ENCODE measurements around the gene ZCCHC7. TPM values are rescaled to one million over a fixed set of nuclear protein-coding genes. Genes with fewer than 3 reads are reported as not detected.

The ZCCHC7 gene
- total RNA-seq, 1 donor: 32.6 TPM

DNA sequence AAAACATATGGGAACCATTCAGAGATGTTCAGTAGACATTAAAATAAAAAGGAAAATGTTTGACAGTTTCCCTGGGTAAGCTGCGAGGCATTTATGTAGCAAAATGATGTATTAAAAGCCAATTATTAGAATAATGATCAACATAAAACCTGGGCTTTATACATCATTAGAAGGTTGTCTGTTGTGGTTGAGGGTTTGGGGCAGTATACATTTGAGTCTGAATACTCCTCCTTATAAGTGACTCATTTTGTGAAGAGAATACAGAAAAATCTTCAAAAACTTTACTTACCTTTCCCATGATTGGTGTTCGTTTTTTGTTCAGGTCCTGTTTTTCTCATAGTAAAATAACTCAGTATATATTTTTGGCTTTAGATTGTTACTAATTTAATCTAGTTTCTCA lies 119.5 kb downstream of the ZCCHC7 start:
- Histone ChIP-seq H3K4me2 (ENCODE audit: insufficient read depth, low read length) (no peak overlapping the region), H3K79me2 (ENCODE audit: insufficient read depth, low read length) (peaks cover 13% of the 10 kb centered on the region), H3K27ac (ENCODE audit: low read depth, low read length) (no peak overlapping the region), H3K4me1 (ENCODE audit: insufficient read depth, low read length) (peaks cover 3% of the 10 kb centered on the region), H3K36me3 (ENCODE audit: insufficient read depth, low read length) (no peaks in the 10 kb centered on the region), H3K4me3 (ENCODE audit: insufficient read depth, low read length) (no peak overlapping the region), H4K20me1 (ENCODE audit: insufficient read depth, low read length) (no peaks in the 10 kb centered on the region), H3K27me3 (ENCODE audit: insufficient read depth, low read length) (no peaks in the 10 kb centered on the region), H3K9me3 (ENCODE audit: low read depth, low read length) (no peaks in the 10 kb centered on the region), H2AFZ (ENCODE audit: low read length) (no peak overlapping the region)
- TF ChIP-seq, protein P1, sequence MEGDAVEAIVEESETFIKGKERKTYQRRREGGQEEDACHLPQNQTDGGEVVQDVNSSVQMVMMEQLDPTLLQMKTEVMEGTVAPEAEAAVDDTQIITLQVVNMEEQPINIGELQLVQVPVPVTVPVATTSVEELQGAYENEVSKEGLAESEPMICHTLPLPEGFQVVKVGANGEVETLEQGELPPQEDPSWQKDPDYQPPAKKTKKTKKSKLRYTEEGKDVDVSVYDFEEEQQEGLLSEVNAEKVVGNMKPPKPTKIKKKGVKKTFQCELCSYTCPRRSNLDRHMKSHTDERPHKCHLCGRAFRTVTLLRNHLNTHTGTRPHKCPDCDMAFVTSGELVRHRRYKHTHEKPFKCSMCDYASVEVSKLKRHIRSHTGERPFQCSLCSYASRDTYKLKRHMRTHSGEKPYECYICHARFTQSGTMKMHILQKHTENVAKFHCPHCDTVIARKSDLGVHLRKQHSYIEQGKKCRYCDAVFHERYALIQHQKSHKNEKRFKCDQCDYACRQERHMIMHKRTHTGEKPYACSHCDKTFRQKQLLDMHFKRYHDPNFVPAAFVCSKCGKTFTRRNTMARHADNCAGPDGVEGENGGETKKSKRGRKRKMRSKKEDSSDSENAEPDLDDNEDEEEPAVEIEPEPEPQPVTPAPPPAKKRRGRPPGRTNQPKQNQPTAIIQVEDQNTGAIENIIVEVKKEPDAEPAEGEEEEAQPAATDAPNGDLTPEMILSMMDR (IDR thresholded peaks at IDR 0.05; ENCODE audit: extremely low read depth, low read depth, low read length): no peak
- DNase-seq (ENCODE audit: insufficient read length, low spot score, missing footprints): no peak

DNA sequence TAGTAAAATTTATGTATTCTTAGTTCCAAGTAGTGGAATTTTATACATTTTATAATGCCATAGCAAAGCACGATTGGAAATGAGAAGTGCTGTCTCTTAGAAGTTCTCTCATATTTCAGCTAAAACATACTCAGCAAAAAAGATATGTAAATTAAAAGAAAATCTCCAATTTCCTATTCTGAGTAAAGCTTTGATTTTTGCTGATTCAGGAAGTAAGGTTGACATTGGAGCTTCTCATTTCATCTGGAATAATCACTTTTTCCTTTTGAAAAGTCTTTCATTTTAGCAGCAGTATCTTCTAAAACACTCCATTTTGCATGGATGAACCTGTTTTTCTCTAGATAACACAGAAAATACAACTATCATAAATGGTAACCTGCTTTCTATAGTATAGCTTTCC lies 121.0 kb downstream of the ZCCHC7 start:
- peaks cover 13% of the 10 kb centered on the region for H3K79me2 ChIP-seq (ENCODE audit: insufficient read depth, low read length)
- H3K4me3 ChIP-seq (ENCODE audit: insufficient read depth, low read length): no peak overlapping the region
- TF ChIP-seq, protein P1 (IDR thresholded peaks at IDR 0.05; ENCODE audit: extremely low read depth, low read depth, low read length): no peak
- no peak overlapping the region for H2AFZ ChIP-seq (ENCODE audit: low read length)
- no peaks in the 10 kb centered on the region for H4K20me1 ChIP-seq (ENCODE audit: insufficient read depth, low read length)
- DNase-seq (ENCODE audit: insufficient read length, low spot score, missing footprints): no peak
- H3K27ac ChIP-seq (ENCODE audit: low read depth, low read length): no peak overlapping the region
- H3K36me3 ChIP-seq (ENCODE audit: insufficient read depth, low read length): no peaks in the 10 kb centered on the region
- no peak overlapping the region for H3K4me2 ChIP-seq (ENCODE audit: insufficient read depth, low read length)
- no peaks in the 10 kb centered on the region for H3K27me3 ChIP-seq (ENCODE audit: insufficient read depth, low read length)
- H3K9me3 ChIP-seq (ENCODE audit: low read depth, low read length): no peaks in the 10 kb centered on the region
- H3K4me1 ChIP-seq (ENCODE audit: insufficient read depth, low read length): peaks cover 3% of the 10 kb centered on the region

DNA sequence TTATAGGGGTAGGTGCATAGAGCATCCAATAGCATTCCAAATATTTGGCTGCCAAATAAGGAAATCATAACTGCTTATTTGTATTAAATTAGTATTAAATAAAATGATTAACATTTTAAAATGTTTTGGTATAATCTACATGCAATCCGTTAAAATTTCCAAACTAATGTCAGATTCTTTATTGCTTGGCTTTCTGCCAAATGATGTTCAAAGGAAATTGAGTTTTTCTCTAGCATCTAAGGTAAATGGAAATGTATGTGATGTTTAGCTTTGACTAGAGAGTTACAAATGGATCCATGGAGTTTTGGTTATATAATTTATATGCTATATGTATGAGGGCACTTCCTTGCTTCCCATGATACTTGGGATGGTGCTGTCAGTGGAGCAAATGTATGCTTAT lies 121.7 kb downstream of the ZCCHC7 start:
- no peak overlapping the region for H2AFZ ChIP-seq (ENCODE audit: low read length)
- no peak overlapping the region for H3K27ac ChIP-seq (ENCODE audit: low read depth, low read length)
- TF ChIP-seq, protein P1 (IDR thresholded peaks at IDR 0.05; ENCODE audit: extremely low read depth, low read depth, low read length): no peak
- H3K36me3 ChIP-seq (ENCODE audit: insufficient read depth, low read length): no peaks in the 10 kb centered on the region
- no peak for DNase-seq (ENCODE audit: insufficient read length, low spot score, missing footprints)
- H3K79me2 ChIP-seq (ENCODE audit: insufficient read depth, low read length): peaks cover 8% of the 10 kb centered on the region
- no peaks in the 10 kb centered on the region for H3K27me3 ChIP-seq (ENCODE audit: insufficient read depth, low read length)
- no peaks in the 10 kb centered on the region for H3K9me3 ChIP-seq (ENCODE audit: low read depth, low read length)
- no peak overlapping the region for H3K4me3 ChIP-seq (ENCODE audit: insufficient read depth, low read length)
- H4K20me1 ChIP-seq (ENCODE audit: insufficient read depth, low read length): no peaks in the 10 kb centered on the region
- H3K4me2 ChIP-seq (ENCODE audit: insufficient read depth, low read length): no peak overlapping the region
- peaks cover 3% of the 10 kb centered on the region for H3K4me1 ChIP-seq (ENCODE audit: insufficient read depth, low read length)

DNA sequence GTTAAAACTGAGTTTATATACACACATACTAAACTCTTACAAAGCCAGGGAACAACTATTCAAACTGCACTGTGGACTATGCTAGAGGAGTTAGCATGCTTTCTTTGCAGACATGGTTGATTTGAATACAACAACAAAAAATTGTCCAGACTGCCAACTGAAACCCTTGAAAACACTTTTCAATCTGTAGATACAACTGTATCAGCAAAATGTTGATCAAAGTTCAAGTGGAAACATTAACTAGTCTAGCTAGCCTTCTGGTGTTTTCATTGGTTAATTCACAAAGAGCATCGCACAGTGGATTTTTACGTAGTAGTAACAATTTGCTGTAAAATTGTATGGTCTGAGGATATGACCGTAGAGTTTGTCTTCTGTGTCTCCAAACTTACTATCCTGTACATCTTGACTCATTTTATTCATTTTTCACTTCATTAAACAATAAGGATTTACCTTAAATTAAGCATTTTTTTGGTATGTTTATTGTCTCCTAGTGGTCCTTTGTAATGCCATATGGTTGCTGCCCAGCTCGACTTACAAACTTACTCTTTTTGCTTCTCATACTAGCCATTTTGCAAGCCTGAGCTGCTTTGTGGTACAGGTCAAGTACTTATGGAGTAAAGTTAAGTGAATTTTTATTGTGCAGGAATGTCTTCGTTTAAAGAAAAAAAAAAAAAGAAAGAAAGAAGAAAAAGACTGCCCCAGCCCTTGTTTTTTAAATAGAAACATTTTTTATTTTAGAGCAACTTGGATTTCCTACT lies 123.4 kb downstream of the ZCCHC7 start:
- no peaks in the 10 kb centered on the region for H3K36me3 ChIP-seq (ENCODE audit: insufficient read depth, low read length)
- DNase-seq (ENCODE audit: insufficient read length, low spot score, missing footprints): no peak
- no peaks in the 10 kb centered on the region for H4K20me1 ChIP-seq (ENCODE audit: insufficient read depth, low read length)

More for the DNA sequence above, 123.4 kb downstream of the ZCCHC7 start:
- no peaks in the 10 kb centered on the region for H3K9me3 ChIP-seq (ENCODE audit: low read depth, low read length)
- peaks cover 5% of the 10 kb centered on the region for H3K79me2 ChIP-seq (ENCODE audit: insufficient read depth, low read length)
- peaks cover 3% of the 10 kb centered on the region for H3K4me1 ChIP-seq (ENCODE audit: insufficient read depth, low read length)
- TF ChIP-seq, protein P1 (IDR thresholded peaks at IDR 0.05; ENCODE audit: extremely low read depth, low read depth, low read length): no peak
- H3K27ac ChIP-seq (ENCODE audit: low read depth, low read length): no peak overlapping the region
- no peaks in the 10 kb centered on the region for H3K27me3 ChIP-seq (ENCODE audit: insufficient read depth, low read length)
- no peak overlapping the region for H3K4me3 ChIP-seq (ENCODE audit: insufficient read depth, low read length)
- no peak overlapping the region for H2AFZ ChIP-seq (ENCODE audit: low read length)
- no peak overlapping the region for H3K4me2 ChIP-seq (ENCODE audit: insufficient read depth, low read length)
